ENCODE data around the gene KLHDC8B. TPM values are rescaled to one million over a fixed set of nuclear protein-coding genes. Genes with fewer than 3 reads are reported as not detected.

KLHDC8B gene
- total and polyA plus RNA-seq, 7 donors, result 24.7 to 84.5 (median 28.3) TPM

- WGBS, 3 donors, result 82 to 90% (median 85%) methylated on average over 6 of the region's 6 CpGs
- ATAC-seq (no peak), DNase-seq (no peak)
- Histone ChIP-seq H3K27me3 (ENCODE audit: insufficient read depth in 3 of 3, low read length in 2 of 3) (no peaks in the 10 kb centered on the region), H3K4me3 (peak overlapping the region; percentile 89), H3K9me3 (no peaks in the 10 kb centered on the region), H3K4me1 (peaks cover 18% of the 10 kb centered on the region), H3K36me3 (ENCODE audit: insufficient read depth in 1 of 2, low read depth in 1 of 2) (peaks cover 0 to 45% of the 10 kb centered on the region in 2 donors), H3K27ac (peak overlapping the region; percentile 76)
- no peak for TF ChIP-seq CTCF (IDR thresholded peaks at IDR 0.05)
- intact Hi-C loops (cut with DNase I), result no loop called here
Measured at GRCh38 chr3:49131576-49131975, 39.8 kb upstream of the KLHDC8B start.

GRCh38 chr3:49132073-49132436, 39.3 kb upstream of the KLHDC8B start:
- no peak for ATAC-seq
- 24 to 39% (median 28%) methylated on average over 9 of the region's 9 CpGs for WGBS, 3 donors

GRCh38 chr3:49132437-49133225, 38.8 kb upstream of the KLHDC8B start, which contains the start of gene LAMB2:
LAMB2 (minus strand) TSS chr3:49133050; CDS start chr3:49132867, 183 bp downstream.
- peaks cover 18% of the 10 kb centered on the region for H3K4me1 ChIP-seq
- peaks cover 0 to 37% of the 10 kb centered on the region in 2 donors for H3K36me3 ChIP-seq (ENCODE audit: insufficient read depth in 1 of 2, low read depth in 1 of 2)
- ATAC-seq, result peak; percentile 81 to 90 (median 83)
- H3K27me3 ChIP-seq (ENCODE audit: insufficient read depth in 3 of 3, low read length in 2 of 3), result no peaks in the 10 kb centered on the region
- intact Hi-C loops (cut with DNase I), result no loop called here
- DNase-seq, result peak; percentile 81 to 83
- H3K9me3 ChIP-seq, result no peaks in the 10 kb centered on the region
- WGBS, 3 donors, result 2 to 5% (median 4%) methylated on average over 24 to 28 of the region's 28 CpGs
- H3K27ac ChIP-seq, result peak within 1 kb of the TSS; percentile 76
- TF ChIP-seq CTCF (IDR thresholded peaks at IDR 0.05), result no peak
- peak within 1 kb of the TSS; percentile 89 for H3K4me3 ChIP-seq

More at GRCh38 chr3:49132073-49132436, 39.3 kb upstream of the KLHDC8B start:
- H3K4me3 ChIP-seq, result peak overlapping the region; percentile 89
- DNase-seq, result no peak
- TF ChIP-seq CTCF (IDR thresholded peaks at IDR 0.05), result no peak
- no peaks in the 10 kb centered on the region for H3K9me3 ChIP-seq
- intact Hi-C loops (cut with DNase I), result no loop called here
- H3K27me3 ChIP-seq (ENCODE audit: insufficient read depth in 3 of 3, low read length in 2 of 3), result no peaks in the 10 kb centered on the region
- peaks cover 0 to 41% of the 10 kb centered on the region in 2 donors for H3K36me3 ChIP-seq (ENCODE audit: insufficient read depth in 1 of 2, low read depth in 1 of 2)
- H3K27ac ChIP-seq, result peak overlapping the region; percentile 76
- peaks cover 18% of the 10 kb centered on the region for H3K4me1 ChIP-seq

GRCh38 chr3:49133226-49133951, 38.0 kb upstream of the KLHDC8B start:
- DNase-seq, result peak; percentile 86 to 89
- Histone ChIP-seq H3K4me1 (peaks cover 18% of the 10 kb centered on the region), H3K36me3 (ENCODE audit: insufficient read depth in 1 of 2, low read depth in 1 of 2) (peaks cover 0 to 29% of the 10 kb centered on the region in 2 donors), H3K27ac (peak overlapping the region; percentile 76), H3K27me3 (ENCODE audit: insufficient read depth in 3 of 3, low read length in 2 of 3) (no peaks in the 10 kb centered on the region), H3K4me3 (peak overlapping the region; percentile 89), H3K9me3 (no peaks in the 10 kb centered on the region)
- intact Hi-C loops (cut with DNase I), result no loop called here
- ATAC-seq, result peak; percentile 87 to 91 (median 90)
- TF ChIP-seq CTCF (IDR thresholded peaks at IDR 0.05), result no peak
- WGBS, 3 donors, result 1% methylated on average over 30 of the region's 30 CpGs
